Activated CD8-positive, alpha-beta memory T cell treated with anti-CD3 and anti-CD28 coated beads, Interleukin-2, amount 10 ng/mL, durations not matched to agents 7 days and 5 days (primary cell): Measurements from ENCODE around the gene RYR3. TPM values are rescaled to one million over a fixed set of nuclear protein-coding genes. Genes with fewer than 3 reads are reported as not detected.

Experiments
- ATAC-seq: fragments of 150-1000 bp; cut with Tn5 transposase; one replicate; pipeline ENCODE4 v1.10.0; 2021; ENCODE audit warnings: moderate library complexity
- CTCF ChIA-PET: fragments of 350-600 bp; sonication (Branson Sonifier 250); formaldehyde crosslinking; loops from one replicate; lab custom pipeline; 2021; ENCODE audit warnings: antibody characterized with exemption; lab: Charles Lee
- DNase-seq: peaks from one replicate; pipeline ENCODE4 v3.0.0-alpha.2; 2020
- H3K27ac Mint-ChIP-seq: one replicate; pipeline ENCODE4 v1.8.0; 2021; ENCODE audit warnings: mild to moderate bottlenecking, mixed read lengths
- H3K27me3 Mint-ChIP-seq: one replicate; pipeline ENCODE4 v1.8.0; 2021; ENCODE audit warnings: mixed read lengths
- H3K36me3 Mint-ChIP-seq: one replicate; pipeline ENCODE4 v1.8.0; 2021; ENCODE audit warnings: mild to moderate bottlenecking, mixed read lengths
- H3K4me1 Mint-ChIP-seq: one replicate; pipeline ENCODE4 v1.8.0; 2021; ENCODE audit warnings: mixed read lengths
- H3K4me3 Mint-ChIP-seq: one replicate; pipeline ENCODE4 v1.8.0; 2021; ENCODE audit warnings: mild to moderate bottlenecking, moderate library complexity, mixed read lengths
- H3K9me3 Mint-ChIP-seq: one replicate; pipeline ENCODE4 v1.8.0; 2022; ENCODE audit warnings: low read depth, mixed read lengths
- total RNA-seq, 2 experiments: library from RNA; stranded (reverse); gene quantifications; one replicate each; pipeline ENCODE4 v1.2.3, GENCODE V29; 2021

RYR3 gene
- total RNA-seq, 2 experiments from 2014 or later = not detected

DNA sequence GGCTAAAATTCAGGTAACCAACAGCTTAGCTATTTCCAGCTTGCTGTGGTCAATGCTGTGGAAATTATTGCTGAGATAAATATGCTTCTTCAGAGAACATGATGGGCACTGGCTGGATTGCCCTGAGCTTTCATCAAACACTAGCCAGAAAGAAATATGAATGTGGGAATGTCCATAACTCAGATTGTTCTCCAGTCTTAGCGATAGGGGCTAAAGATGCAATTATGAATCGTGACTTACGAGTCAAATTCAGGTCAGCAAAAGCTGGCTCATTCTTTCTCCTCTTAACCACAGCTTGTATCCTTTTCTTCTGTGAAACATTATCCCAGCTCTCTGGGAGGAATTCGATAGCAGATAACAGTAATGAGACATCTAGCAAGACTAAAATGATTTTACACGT is 307.6 kb downstream of the RYR3 start:
- H3K4me1 Mint-ChIP-seq = no peaks in the 10 kb centered on the region
- CTCF ChIA-PET = no interaction called here
- H3K36me3 Mint-ChIP-seq = no peaks in the 10 kb centered on the region
- H3K9me3 Mint-ChIP-seq = no peaks in the 10 kb centered on the region
- H3K27ac Mint-ChIP-seq = no peak overlapping the region
- no peaks in the 10 kb centered on the region for H3K27me3 Mint-ChIP-seq
- DNase-seq (no peak), ATAC-seq (no peak)
- no peak overlapping the region for H3K4me3 Mint-ChIP-seq

DNA sequence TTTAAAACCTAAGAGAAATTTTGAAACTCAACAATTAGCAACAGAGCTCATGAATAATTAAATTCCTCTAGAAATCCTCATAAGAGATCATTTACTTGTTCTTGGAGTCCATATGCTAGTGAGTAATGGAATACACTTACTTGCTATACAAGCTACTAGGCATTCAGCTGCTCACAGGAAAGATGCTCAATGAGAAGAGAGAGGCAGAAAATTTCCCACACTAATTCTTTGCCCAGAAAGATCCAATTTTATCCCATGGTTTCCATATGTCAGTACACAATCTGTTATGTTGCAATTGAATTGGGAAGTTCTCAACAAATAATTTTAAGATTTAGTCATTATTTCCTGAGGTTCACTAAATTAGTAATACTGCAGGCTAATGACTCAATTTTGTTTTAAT is 310.4 kb downstream of the RYR3 start:
- no peak overlapping the region for H3K4me3 Mint-ChIP-seq

DNA sequence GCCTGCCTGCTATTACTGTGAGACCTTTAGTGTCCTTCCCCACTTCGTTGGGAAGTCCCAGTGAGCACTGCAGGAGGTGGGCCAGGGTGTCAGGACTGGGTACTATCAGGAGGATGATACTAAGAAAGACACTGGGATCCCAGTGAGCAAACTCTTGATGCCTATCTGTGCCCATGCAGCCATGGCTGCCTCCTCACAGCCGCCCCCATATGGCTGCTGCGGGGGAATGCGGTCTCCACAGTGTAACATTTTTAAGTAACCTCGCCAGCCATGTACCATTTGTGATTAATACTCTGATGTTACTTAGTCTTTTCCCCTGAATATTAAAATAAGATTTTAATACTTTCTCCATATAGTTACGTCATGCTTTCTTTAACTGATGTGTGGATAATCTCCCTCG is 312.2 kb downstream of the RYR3 start:
- ATAC-seq (no peak), DNase-seq (no peak)
- H3K4me3 Mint-ChIP-seq = no peak overlapping the region
- H3K4me1 Mint-ChIP-seq = no peaks in the 10 kb centered on the region
- H3K36me3 Mint-ChIP-seq = no peaks in the 10 kb centered on the region
- no peak overlapping the region for H3K27ac Mint-ChIP-seq
- CTCF ChIA-PET = no interaction called here
- no peaks in the 10 kb centered on the region for H3K27me3 Mint-ChIP-seq
- H3K9me3 Mint-ChIP-seq = no peaks in the 10 kb centered on the region

More for the DNA sequence above, 310.4 kb downstream of the RYR3 start:
- no peaks in the 10 kb centered on the region for H3K9me3 Mint-ChIP-seq
- H3K4me1 Mint-ChIP-seq = no peaks in the 10 kb centered on the region
- H3K27ac Mint-ChIP-seq = no peak overlapping the region
- no peaks in the 10 kb centered on the region for H3K36me3 Mint-ChIP-seq
- CTCF ChIA-PET = no interaction called here
- no peak for DNase-seq
- H3K27me3 Mint-ChIP-seq = no peaks in the 10 kb centered on the region
- ATAC-seq = no peak

GRCh38 chr15:33624439-33624838 is 313.7 kb downstream of the RYR3 start:
- Mint-ChIP-seq H3K36me3 (no peaks in the 10 kb centered on the region), H3K9me3 (no peaks in the 10 kb centered on the region), H3K27me3 (no peaks in the 10 kb centered on the region), H3K4me1 (no peaks in the 10 kb centered on the region), H3K4me3 (no peak overlapping the region), H3K27ac (no peak overlapping the region)
- CTCF ChIA-PET = no interaction called here
- no peak for ATAC-seq
- DNase-seq = no peak

DNA sequence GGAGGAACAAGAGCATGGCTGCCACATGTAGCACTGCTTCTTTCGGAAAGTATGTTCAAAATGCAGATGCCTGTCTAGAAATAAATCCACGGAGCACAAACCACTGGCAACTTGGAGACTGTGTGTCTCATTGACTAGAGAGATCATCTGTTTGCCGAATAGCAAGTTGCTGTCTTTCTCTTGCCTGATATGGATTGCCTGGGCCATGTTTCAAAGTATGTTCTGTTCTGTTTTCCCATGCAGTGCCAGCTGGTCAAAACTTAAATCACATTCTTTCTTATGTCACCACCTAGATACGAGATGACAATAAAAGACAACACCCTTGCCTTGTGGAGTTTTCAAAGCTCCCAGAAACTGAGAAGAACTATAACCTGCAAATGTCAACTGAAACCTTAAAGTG is 318.9 kb downstream of the RYR3 start:
- no peaks in the 10 kb centered on the region for H3K36me3 Mint-ChIP-seq
- H3K4me3 Mint-ChIP-seq = no peak overlapping the region
- H3K27ac Mint-ChIP-seq = no peak overlapping the region
- H3K4me1 Mint-ChIP-seq = no peaks in the 10 kb centered on the region
- ATAC-seq (no peak), DNase-seq (no peak)
- CTCF ChIA-PET = no interaction called here
- no peaks in the 10 kb centered on the region for H3K9me3 Mint-ChIP-seq
- H3K27me3 Mint-ChIP-seq = no peaks in the 10 kb centered on the region

GRCh38 chr15:33636234-33636633 is 325.5 kb downstream of the RYR3 start:
- Mint-ChIP-seq H3K4me3 (no peak overlapping the region), H3K36me3 (no peaks in the 10 kb centered on the region), H3K27ac (no peak overlapping the region), H3K9me3 (no peaks in the 10 kb centered on the region), H3K27me3 (peaks cover 4% of the 10 kb centered on the region), H3K4me1 (no peaks in the 10 kb centered on the region)
- CTCF ChIA-PET = interaction anchor here (1.3 kb wide), 1 partner anchor 64 kb away, joined by 3 read pairs; no protein-coding TSS in a partner anchor
- DNase-seq = no peak
- no peak for ATAC-seq

- CTCF ChIA-PET = interaction anchor here (1.3 kb wide), 1 partner anchor 63 kb away, joined by 3 read pairs; no protein-coding TSS in a partner anchor
- no peak overlapping the region for H3K27ac Mint-ChIP-seq
- H3K36me3 Mint-ChIP-seq = no peaks in the 10 kb centered on the region
- H3K4me3 Mint-ChIP-seq = no peak overlapping the region
- ATAC-seq (no peak), DNase-seq (no peak)
- peaks cover 4% of the 10 kb centered on the region for H3K27me3 Mint-ChIP-seq
- no peaks in the 10 kb centered on the region for H3K4me1 Mint-ChIP-seq
- H3K9me3 Mint-ChIP-seq = no peaks in the 10 kb centered on the region
Measured at GRCh38 chr15:33636958-33637357, 326.2 kb downstream of the RYR3 start.

GRCh38 chr15:33638453-33638852 is 327.7 kb downstream of the RYR3 start:
- H3K27me3 Mint-ChIP-seq = peaks cover 4% of the 10 kb centered on the region
- no peak for DNase-seq
- no peaks in the 10 kb centered on the region for H3K36me3 Mint-ChIP-seq
- H3K9me3 Mint-ChIP-seq = no peaks in the 10 kb centered on the region
- CTCF ChIA-PET = no interaction called here
- no peak overlapping the region for H3K27ac Mint-ChIP-seq
- no peak overlapping the region for H3K4me3 Mint-ChIP-seq
- no peak for ATAC-seq
- no peaks in the 10 kb centered on the region for H3K4me1 Mint-ChIP-seq

- Mint-ChIP-seq H3K27ac (no peak overlapping the region), H3K9me3 (no peaks in the 10 kb centered on the region), H3K36me3 (no peaks in the 10 kb centered on the region), H3K4me1 (no peaks in the 10 kb centered on the region), H3K27me3 (peaks cover 4% of the 10 kb centered on the region), H3K4me3 (no peak overlapping the region)
- CTCF ChIA-PET = no interaction called here
- no peak for DNase-seq
- ATAC-seq = no peak
Measured at GRCh38 chr15:33639051-33639450, 328.3 kb downstream of the RYR3 start.

- Mint-ChIP-seq H3K4me3 (no peak overlapping the region), H3K27me3 (peaks cover 4% of the 10 kb centered on the region), H3K36me3 (no peaks in the 10 kb centered on the region), H3K9me3 (no peaks in the 10 kb centered on the region), H3K4me1 (no peaks in the 10 kb centered on the region), H3K27ac (no peak overlapping the region)
- CTCF ChIA-PET = no interaction called here
- no peak for DNase-seq
- ATAC-seq = no peak
Measured at GRCh38 chr15:33639456-33639855, 328.7 kb downstream of the RYR3 start.

GRCh38 chr15:33639978-33640377 is 329.2 kb downstream of the RYR3 start:
- H3K4me1 Mint-ChIP-seq = no peaks in the 10 kb centered on the region
- CTCF ChIA-PET = no interaction called here
- H3K27me3 Mint-ChIP-seq = peaks cover 4% of the 10 kb centered on the region
- H3K36me3 Mint-ChIP-seq = no peaks in the 10 kb centered on the region
- no peaks in the 10 kb centered on the region for H3K9me3 Mint-ChIP-seq
- DNase-seq (no peak), ATAC-seq (no peak)
- H3K4me3 Mint-ChIP-seq = no peak overlapping the region
- no peak overlapping the region for H3K27ac Mint-ChIP-seq

DNA sequence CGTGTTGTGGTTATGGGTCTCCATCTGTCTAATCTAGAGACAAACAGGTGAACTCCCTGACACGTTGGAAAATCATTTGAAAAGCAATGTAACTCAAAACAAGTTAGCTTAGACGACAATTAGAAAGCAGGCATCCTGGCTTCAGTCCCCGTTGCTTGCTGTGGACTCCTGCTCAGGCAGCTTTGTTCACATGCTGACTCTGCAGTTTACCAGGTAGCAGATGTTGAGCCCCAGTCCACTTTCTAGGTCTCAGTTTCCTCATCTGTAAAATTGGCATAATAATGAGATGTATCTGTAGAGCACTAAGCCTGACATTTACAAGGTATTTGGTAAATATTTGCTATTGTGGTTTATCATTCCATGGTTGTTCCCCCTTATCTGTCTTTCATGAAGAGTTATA is 330.3 kb downstream of the RYR3 start:
- H3K27ac Mint-ChIP-seq = no peak overlapping the region
- H3K9me3 Mint-ChIP-seq = no peaks in the 10 kb centered on the region
- H3K36me3 Mint-ChIP-seq = no peaks in the 10 kb centered on the region
- DNase-seq = no peak
- ATAC-seq = no peak
- no peaks in the 10 kb centered on the region for H3K4me1 Mint-ChIP-seq
- peaks cover 4% of the 10 kb centered on the region for H3K27me3 Mint-ChIP-seq
- no peak overlapping the region for H3K4me3 Mint-ChIP-seq
- CTCF ChIA-PET = no interaction called here

DNA sequence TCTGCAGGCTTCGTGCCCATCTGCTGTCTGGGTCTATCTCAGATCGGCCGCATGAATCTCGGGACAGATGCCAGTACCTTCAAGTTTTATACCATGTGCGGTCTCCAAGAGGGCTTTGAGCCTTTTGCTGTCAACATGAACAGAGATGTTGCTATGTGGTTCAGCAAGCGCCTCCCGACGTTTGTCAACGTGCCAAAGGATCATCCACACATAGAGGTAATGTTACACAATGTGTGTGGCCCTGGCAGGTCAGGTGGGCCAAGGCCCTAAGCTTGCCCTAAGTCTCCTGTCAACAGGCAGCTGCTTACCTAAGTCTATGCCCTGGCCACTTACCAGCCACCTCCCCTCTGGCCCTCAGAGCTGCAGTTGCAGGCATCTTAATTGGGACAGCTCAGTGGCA is 333.5 kb downstream of the RYR3 start:
- CTCF ChIA-PET = no interaction called here
- Mint-ChIP-seq H3K27ac (no peak overlapping the region), H3K36me3 (no peaks in the 10 kb centered on the region), H3K9me3 (no peaks in the 10 kb centered on the region), H3K4me1 (no peaks in the 10 kb centered on the region), H3K27me3 (peaks cover 4% of the 10 kb centered on the region), H3K4me3 (no peak overlapping the region)
- DNase-seq (no peak), ATAC-seq (no peak)

DNA sequence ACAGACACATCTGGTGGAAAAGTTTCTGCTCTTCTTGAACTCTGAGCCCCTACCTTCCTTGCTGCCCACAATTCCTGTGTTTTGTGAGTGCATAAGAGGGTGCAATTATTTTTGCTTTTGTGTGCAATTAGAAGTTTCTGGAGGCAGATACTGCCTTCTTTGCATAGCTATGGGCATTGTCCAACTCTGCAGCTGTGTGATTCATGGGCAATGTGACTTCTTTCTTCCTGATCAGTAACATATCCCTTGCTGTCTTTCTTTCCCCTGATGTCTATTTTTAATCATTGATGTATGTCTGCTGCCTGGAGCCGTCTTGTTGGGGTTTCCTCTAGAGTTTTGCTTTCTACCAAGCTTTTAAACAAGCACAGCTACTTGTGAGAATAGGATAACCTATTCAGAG is 336.0 kb downstream of the RYR3 start:
- Mint-ChIP-seq H3K27ac (no peak overlapping the region), H3K4me1 (no peaks in the 10 kb centered on the region), H3K27me3 (no peaks in the 10 kb centered on the region), H3K36me3 (no peaks in the 10 kb centered on the region), H3K9me3 (no peaks in the 10 kb centered on the region), H3K4me3 (no peak overlapping the region)
- DNase-seq (no peak), ATAC-seq (no peak)
- CTCF ChIA-PET = no interaction called here
